Loucy (cell line): ENCODE data around the gene LRRC45.

Experiments used
- EZH2phosphoT487 ChIP-seq: fragments of 200-600 bp; IDR thresholded peaks from 2 replicates; pipeline ENCODE4 v1.6.1; 2018; ENCODE audit warnings: antibody characterized with exemption, mild to moderate bottlenecking, moderate library complexity, borderline replicate concordance
- TF ChIP-seq, protein P1 (sequence below): fragments of 200-600 bp; sonication (generic); conservative IDR thresholded peaks from 2 replicates; pipeline ENCODE4 v1.5.1; 2014; ENCODE audit warnings: mild to moderate bottlenecking, antibody characterized with exemption, low read length

DNA sequence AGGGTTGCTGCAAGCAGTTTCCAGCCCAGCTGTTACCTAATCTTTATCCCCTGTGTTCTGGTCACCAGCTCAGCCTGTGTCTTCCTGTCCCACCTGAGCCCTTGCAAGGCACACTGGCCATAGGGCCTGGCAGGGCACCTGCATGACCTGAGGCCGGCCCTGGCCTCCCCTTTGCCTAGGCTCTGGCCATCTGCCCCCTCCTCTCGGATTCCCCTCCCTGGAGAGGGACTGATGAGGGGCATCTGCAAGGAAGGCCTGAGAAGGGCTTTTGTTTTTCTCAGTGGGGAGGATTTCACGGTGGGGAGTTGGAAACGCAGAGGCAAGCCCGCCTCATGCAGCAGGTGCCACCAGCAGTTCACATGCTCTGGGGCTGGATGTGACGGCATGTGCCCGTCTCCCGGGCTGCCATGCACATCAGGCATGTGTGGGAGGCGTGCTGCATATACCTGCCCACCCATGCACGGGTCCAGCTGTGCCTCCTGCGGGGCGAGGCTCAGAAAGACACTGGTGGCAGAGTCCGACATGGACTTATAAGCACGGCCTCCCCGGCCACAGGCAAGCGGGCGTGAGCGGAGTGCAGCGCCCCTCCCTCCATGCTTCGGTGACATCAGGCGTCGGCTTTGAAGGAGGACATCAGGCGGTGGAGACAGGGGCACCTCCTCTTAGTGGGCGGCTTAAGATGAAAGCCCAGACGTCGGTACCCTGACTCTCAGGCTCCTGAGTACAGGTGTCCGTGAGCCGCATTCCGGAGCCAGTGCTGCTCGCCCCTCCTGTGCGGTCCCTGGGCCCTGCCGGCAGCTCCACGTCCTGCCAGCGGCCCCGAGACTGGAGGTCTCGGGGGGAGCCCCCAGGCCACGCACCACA, 29.1 kb upstream of the LRRC45 start:
- TF ChIP-seq, protein P1, sequence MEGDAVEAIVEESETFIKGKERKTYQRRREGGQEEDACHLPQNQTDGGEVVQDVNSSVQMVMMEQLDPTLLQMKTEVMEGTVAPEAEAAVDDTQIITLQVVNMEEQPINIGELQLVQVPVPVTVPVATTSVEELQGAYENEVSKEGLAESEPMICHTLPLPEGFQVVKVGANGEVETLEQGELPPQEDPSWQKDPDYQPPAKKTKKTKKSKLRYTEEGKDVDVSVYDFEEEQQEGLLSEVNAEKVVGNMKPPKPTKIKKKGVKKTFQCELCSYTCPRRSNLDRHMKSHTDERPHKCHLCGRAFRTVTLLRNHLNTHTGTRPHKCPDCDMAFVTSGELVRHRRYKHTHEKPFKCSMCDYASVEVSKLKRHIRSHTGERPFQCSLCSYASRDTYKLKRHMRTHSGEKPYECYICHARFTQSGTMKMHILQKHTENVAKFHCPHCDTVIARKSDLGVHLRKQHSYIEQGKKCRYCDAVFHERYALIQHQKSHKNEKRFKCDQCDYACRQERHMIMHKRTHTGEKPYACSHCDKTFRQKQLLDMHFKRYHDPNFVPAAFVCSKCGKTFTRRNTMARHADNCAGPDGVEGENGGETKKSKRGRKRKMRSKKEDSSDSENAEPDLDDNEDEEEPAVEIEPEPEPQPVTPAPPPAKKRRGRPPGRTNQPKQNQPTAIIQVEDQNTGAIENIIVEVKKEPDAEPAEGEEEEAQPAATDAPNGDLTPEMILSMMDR = no peak
- TF ChIP-seq EZH2phosphoT487 = no peak
